GM18868 (cell line): Measurements from ENCODE around the gene CTNNA2.
"Not testable (repeated sequence)": the region's sequence is repeated elsewhere in the genome, so short reads cannot be mapped to it uniquely, and the experiment has no call there.

ENCODE experiments used
- ATAC-seq: cut with Tn5 transposase; IDR thresholded peaks from one replicate; pipeline ENCODE4 v1.9.1; 2021; ENCODE audit warnings: mild to moderate bottlenecking, moderate library complexity; ENCODE audit not compliant: unreplicated experiment

Gene CTNNA2

GRCh38 chr2:80012061-80012460 lies 499.2 kb downstream of the CTNNA2 start:
- no peak for ATAC-seq

GRCh38 chr2:80014637-80015036 lies 501.8 kb downstream of the CTNNA2 start:
- no peak for ATAC-seq

- no peak for ATAC-seq
Measured at GRCh38 chr2:80016171-80016570, 503.3 kb downstream of the CTNNA2 start.

- ATAC-seq: no peak
Measured at GRCh38 chr2:80019571-80020460, 507.0 kb downstream of the CTNNA2 start.

- no peak for ATAC-seq
Measured at GRCh38 chr2:80022018-80022417, 509.2 kb downstream of the CTNNA2 start.

GRCh38 chr2:80026040-80026729 lies 513.3 kb downstream of the CTNNA2 start:
- ATAC-seq: no peak

GRCh38 chr2:80028051-80028450 lies 515.2 kb downstream of the CTNNA2 start:
- no peak for ATAC-seq

GRCh38 chr2:80028584-80028983 lies 515.7 kb downstream of the CTNNA2 start:
- no peak for ATAC-seq

- no peak for ATAC-seq
Measured at GRCh38 chr2:80030135-80030534, 517.3 kb downstream of the CTNNA2 start.

GRCh38 chr2:80032684-80033083 lies 519.8 kb downstream of the CTNNA2 start:
- ATAC-seq: not testable (repeated sequence)

GRCh38 chr2:80035749-80036285 lies 523.0 kb downstream of the CTNNA2 start:
- no peak for ATAC-seq

GRCh38 chr2:80037310-80037709 lies 524.5 kb downstream of the CTNNA2 start:
- ATAC-seq: no peak

GRCh38 chr2:80040226-80040625 lies 527.4 kb downstream of the CTNNA2 start:
- ATAC-seq: no peak

GRCh38 chr2:80042635-80043034 lies 529.8 kb downstream of the CTNNA2 start:
- no peak for ATAC-seq

GRCh38 chr2:80048296-80048695 lies 535.4 kb downstream of the CTNNA2 start:
- ATAC-seq: no peak

- ATAC-seq: no peak
Measured at GRCh38 chr2:80050246-80050645, 537.4 kb downstream of the CTNNA2 start.

GRCh38 chr2:80053522-80054345 lies 540.9 kb downstream of the CTNNA2 start:
- no peak for ATAC-seq

- no peak for ATAC-seq
Measured at GRCh38 chr2:80054346-80054675, 541.5 kb downstream of the CTNNA2 start.

GRCh38 chr2:80057956-80058355 lies 545.1 kb downstream of the CTNNA2 start:
- ATAC-seq: no peak

- ATAC-seq: no peak
Measured at GRCh38 chr2:80058562-80058961, 545.7 kb downstream of the CTNNA2 start.

GRCh38 chr2:80059447-80059846 lies 546.6 kb downstream of the CTNNA2 start:
- ATAC-seq: no peak
